ENCODE data around the gene LGALS3. TPM values are rescaled to one million over a fixed set of nuclear protein-coding genes. Genes with fewer than 3 reads are reported as not detected.
"Not testable (repeated sequence)": the region's sequence is repeated elsewhere in the genome, so short reads cannot be mapped to it uniquely, and the experiment has no call there.

The LGALS3 gene
- total RNA-seq: 223 and 256 TPM in 2 replicates
- 141 TPM for polyA plus RNA-seq (2012)

GRCh38 chr14:55129086-55129427, at the start of gene LGALS3:
Gene LGALS3 (plus strand): TSS chr14:55129252. CDS start chr14:55137374, 8,122 bp downstream.
- DNase-seq (ENCODE audit: low read depth): peak; percentile 82

DNA sequence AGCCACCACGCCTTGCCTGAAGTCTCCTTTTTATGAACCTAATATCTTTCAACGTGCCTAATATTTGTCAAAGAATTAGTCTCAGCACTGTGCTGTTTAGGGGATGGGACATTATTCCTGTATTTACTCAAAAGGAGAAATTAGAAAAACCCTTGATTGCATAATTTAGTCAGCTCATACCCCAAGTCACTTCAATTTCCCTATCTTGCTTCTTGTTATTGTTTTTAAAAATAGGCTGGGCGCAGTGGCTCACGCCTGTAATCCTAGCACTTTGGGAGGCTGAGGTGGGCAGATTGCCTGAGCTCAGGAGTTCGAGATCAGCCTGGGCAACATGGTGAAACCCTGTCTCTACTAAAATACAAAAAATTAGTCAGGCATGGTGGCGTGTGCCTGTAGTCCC, 49.1 kb upstream of the LGALS3 start:
- not testable (repeated sequence) for DNase-seq (ENCODE audit: low read depth)

DNA sequence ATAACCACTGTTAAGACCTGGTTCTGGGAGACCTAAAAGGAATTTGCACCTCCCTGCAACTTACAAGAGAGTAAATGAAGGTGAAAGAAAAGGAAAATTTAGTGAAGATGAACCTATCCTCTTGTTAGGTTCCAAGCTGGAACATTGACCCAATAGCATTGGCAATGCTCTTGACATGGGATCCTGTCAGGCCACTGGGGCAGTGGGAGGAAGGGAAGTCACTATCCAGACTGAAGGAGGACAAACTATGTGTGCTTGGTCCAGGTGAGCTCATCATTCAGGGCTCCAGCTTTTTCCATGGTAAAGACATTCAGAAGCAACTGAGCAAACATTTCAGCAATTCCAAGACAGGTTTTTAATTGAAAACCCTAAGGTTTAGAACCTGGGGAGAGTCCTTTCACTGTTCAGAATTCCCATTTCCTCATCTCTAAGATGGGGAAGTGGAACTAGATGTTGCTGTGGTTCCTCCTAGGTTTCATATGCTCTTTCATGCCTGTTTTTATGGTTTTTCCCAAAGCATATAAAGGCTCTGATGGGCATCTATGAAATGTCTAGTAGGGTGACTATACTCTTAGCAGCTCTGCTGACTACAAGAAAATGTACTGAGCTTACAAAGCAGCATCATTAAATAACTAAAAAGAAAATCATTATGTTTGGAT, 44.5 kb upstream of the LGALS3 start:
- DNase-seq (ENCODE audit: low read depth): no peak

DNA sequence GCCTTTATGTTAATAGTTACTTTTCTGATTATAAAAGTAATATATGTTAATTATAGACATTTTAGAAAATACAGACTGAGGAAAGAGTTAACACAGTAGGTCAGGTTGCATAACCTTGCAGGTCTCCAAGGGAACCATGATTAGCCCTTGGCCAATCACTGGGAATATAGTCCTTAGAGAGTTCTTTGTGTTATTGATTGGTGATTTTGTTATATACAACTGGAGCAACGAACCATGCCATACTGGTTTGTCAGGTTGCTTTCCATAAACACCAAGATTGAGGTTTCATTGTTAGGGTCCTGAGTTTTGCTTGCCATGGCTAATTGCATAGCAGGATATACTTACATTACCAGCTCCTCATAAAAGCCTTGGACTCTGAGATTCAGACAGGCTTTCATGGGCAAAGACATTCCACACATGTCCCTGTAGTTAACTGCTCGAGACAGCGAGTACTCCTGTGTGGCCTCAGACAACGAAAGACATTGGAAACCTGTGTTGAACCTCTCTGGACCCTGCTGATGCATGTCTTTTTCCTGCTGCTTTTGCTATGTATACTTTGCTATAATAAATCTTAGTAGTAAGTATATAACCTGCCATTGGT, 43.9 kb upstream of the LGALS3 start:
- DNase-seq (ENCODE audit: low read depth): no peak

DNA sequence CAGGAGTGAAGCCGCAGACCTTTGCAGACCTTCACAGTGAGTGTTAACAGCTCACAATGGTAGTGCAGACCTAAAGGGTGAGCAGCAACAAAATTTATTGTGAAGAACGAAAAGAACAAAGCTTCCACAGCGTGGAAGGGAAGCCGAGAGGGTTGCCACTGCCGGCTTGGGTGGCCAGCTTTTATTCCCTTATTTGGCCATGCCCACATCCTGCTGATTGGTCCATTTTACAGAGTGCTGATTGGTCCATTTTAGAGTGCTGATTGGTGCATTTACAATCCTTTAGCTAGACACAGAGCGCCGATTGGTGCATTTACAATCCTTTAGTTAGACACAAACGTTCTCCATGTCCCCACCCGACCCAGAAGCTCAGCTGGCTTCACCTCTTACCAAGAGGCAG, 42.1 kb upstream of the LGALS3 start:
- DNase-seq (ENCODE audit: low read depth): no peak

- DNase-seq (ENCODE audit: low read depth): no peak
Measured at GRCh38 chr14:55088356-55088755, 40.7 kb upstream of the LGALS3 start.

- no peak for DNase-seq (ENCODE audit: low read depth)
Measured at GRCh38 chr14:55092341-55092740, 36.7 kb upstream of the LGALS3 start.

GRCh38 chr14:55094292-55095157, 34.5 kb upstream of the LGALS3 start:
- DNase-seq (ENCODE audit: low read depth): no peak

DNA sequence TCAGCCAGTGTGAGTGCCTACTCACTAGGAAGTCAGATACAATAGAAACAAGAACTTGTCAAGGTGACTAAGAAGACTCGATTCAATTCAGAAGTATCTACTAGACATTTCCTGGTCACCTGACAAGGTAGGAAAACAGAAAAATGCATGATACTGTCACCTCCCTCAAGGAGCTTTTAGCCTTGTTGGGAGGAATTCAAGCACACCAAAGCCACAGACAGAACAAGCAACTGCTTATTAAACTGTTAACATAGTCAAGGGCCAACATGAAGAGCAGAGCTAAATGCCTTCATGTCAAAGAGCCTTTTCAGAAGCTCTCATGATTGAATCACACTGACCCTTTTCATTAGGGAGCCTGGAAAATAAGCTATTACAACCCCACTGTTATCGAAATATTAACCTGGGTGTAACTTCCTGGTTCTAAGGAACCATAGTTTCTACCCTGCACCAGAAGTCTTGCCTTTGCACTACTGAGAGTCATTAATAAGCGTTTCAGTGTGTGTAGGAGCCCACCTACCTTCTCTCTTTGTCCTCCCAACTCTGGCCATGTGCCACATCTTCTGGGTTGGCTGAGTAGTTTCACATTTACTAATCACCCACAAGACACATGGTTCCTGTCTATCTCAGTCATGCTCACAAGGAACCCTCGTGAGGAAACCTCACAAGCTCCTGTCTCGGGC, 31.0 kb upstream of the LGALS3 start:
- DNase-seq (ENCODE audit: low read depth): peak; percentile 53

DNA sequence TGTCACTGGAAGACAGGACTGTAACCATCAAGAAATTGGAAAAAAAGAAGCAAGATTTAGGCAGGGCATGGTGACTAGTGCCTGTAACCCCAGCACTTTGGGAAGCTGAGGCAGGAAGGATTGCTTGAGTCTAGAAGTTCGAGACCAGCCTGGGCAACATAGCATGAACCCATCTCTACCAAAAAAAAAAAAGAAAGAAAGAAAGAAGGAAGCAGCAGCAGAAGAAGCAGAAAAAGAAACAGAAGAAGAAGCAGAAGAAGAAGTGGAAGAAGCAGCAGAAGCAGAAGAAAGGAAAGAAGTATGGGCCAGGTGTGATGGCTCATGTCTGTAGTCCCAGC, 30.5 kb upstream of the LGALS3 start:
- DNase-seq (ENCODE audit: low read depth): no peak

GRCh38 chr14:55099756-55100155, 29.3 kb upstream of the LGALS3 start:
- DNase-seq (ENCODE audit: low read depth): no peak

- no peak for DNase-seq (ENCODE audit: low read depth)
Measured at GRCh38 chr14:55101698-55102097, 27.4 kb upstream of the LGALS3 start.

DNA sequence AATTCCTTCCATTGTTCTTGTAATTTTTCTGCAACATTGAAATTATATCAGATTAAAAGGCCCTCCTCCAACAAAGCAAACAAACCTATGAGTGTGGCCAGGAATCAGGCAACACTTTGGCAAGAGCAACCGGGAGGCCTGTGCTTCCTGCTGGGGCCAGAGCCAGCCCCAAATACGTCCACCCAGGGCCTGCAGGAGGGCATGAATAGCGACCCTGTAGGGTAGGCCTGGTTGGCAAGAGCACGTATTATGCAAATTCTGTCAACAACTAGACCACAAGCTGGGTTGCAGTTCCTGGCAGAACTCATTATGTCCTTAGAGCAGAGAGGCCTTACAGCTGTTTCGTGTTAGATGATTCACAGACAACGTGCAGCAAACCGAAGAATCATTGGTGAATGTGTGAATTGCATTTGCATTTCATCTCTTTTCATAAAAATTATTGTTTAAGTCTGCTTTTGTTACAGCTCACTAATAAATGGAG, 26.9 kb upstream of the LGALS3 start:
- peak; percentile 98 for DNase-seq (ENCODE audit: low read depth)

GRCh38 chr14:55103005-55103640, 25.9 kb upstream of the LGALS3 start:
- DNase-seq (ENCODE audit: low read depth): peak; percentile 97

GRCh38 chr14:55103971-55104954, 24.8 kb upstream of the LGALS3 start:
- no peak for DNase-seq (ENCODE audit: low read depth)

DNA sequence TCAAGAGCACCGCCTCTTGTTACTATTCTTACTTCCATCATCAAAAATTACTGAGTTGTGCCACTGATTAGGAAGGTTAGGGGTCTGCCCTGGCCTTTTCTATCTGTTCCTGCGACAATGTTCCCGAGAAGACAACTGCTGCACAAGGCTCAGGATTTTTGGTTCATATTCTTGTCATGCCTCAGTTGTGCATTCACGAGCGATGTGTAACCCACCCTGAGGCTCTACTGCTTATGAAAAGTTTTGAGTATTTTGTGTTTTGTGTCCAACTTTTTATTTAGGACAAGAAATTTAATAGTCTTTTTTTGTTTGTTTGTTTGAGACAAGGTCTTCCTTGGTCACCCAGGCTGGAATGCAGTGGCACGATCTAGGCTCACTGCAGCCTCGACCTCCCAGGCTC, 23.1 kb upstream of the LGALS3 start:
- no peak for DNase-seq (ENCODE audit: low read depth)

GRCh38 chr14:55107766-55108554, 21.1 kb upstream of the LGALS3 start:
- DNase-seq (ENCODE audit: low read depth): peak; percentile 98

DNA sequence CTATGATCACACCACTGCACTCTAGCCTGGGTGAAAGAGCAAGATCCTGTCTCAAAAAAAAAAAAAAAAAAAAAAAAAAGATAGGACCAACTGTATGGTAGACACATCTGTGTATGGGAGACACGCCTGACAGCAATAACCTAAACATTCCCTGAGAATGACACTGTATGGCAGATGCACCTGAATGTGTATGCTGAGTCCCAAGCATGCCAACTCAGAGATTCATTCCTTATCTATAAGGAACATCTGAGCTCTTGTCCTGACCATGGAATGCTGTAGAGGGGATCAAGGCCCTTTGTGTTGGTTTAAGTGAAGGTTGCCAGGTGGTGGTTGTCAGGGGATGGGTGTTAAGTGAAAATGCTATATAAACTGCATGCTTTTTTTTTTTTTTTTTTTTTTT, 19.2 kb upstream of the LGALS3 start:
- no peak for DNase-seq (ENCODE audit: low read depth)

DNA sequence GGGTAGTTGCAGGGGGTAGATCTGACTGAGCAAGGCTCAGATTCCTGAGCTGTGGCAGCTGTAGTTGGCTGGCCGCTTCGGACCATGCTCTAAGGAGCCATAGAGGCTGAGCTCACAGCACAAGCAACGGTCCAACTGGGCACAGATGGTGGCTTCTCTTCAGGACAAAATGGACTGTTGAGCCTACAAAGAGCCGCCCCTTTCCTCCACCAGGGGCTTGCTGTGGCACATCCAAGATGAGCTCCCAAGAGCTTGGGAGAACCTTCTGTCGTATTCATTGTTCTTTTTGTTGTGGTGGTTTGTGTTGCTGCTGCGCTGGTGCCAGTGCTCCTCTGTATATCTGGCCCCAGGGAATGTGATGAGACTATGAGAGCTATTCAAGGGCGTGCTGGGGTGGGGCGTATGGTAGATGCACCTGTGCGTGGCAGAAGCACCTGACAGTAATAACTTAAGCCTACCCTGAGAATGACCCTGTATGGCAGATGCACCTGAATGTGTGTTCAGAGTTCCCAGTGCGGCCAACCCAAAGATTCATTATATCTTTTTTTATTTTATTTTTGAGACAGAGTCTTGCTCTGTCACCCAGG, 17.8 kb upstream of the LGALS3 start:
- no peak for DNase-seq (ENCODE audit: low read depth)

All from myocyte (in vitro differentiated cells).